NCI-H146 (cell line): Measurements from ENCODE around the gene PTX4.

Experiments
- DNase-seq: peaks from one replicate; lab custom pipeline; 2025; lab: John Stamatoyannopoulos, UW

PTX4 gene, protein sequence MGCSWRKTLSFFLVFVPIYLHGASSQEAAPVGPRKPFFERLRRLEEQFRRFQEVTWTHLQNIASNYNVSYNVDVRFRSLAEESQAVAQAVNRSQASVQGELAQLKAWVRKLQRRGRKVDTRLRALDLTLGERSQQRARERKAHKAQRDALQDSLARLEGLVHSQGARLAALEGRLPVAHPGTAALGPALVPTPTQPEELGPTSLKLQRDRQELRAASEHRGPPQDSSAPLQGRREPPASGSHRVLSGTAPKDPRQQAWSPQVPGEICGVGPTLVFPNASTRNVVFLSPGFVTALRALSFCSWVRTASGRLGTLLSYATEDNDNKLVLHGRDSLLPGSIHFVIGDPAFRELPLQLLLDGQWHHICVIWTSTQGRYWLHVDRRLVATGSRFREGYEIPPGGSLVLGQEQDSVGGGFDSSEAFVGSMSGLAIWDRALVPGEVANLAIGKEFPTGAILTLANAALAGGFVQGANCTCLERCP

DNA sequence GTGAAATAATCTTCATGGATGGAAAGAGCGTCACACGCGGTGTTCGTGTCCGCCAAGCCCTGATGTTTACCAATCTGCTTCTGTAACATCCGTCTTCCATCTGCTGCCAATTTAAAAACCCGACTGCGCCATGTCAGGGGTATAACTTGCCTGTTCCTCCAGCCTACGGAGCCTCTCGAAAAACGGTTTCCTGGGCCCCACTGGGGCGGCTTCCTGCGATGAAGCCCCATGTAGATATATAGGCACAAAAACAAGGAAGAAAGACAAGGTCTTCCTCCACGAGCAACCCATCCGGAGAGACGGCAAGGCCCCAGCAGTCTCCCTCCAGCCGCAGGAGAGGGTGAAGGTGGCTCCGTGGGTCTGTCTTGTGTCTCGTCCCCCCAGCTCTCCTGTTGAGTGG lies at the start of gene PTX4:
Gene PTX4, minus strand, starts transcription at position 326 of the 400 bp plus-strand sequence. Its CDS starts 35 bp downstream, at position 291.
- no peak for DNase-seq

DNA sequence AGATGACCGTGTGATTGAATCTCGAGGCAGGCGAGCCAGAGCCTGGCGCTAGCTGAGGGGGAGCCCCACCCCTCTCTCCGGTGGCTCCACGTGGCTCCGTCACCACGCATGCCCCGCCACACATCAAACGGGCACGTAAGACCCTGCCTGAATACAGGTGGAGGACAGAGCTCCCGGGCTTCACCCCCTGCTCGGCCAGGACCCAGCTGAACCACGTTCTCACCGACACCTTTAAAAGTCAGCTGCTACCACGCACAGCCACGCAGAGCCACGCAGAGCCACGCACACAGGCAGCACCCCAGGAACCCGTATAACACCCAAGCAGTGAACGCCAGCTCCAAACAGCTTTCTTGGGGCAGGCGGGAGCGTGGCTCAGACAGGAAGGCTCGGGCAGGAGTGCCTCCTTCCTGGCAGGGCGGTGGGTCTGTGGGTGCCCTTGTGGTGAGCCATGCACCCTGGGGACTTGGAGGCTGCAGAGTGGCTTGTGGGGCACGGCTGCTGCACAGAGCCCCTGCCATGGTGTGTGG lies 49.1 kb upstream of the PTX4 start:
- DNase-seq = no peak

DNA sequence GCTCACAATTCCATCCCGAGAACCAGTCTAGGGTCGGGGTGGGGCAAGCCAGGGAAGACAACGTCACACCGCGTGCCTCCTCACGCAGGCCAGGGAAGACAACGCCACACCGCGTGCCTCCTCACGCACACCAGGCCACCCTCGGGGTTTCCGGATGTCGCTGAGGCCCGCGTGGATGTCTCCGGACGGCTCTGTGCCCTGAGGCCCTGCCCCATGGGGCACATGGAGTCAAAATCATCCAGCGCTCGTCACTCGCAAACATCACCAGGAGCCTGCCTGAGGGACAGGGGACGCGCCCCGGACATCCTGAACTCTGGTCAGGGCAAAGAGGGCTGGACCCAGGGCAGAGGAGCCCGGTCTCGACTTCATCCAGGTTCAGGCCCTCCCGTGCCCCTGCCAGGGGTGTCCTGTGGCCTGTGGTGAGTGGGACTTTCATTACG lies 48.4 kb upstream of the PTX4 start:
- no peak for DNase-seq

DNA sequence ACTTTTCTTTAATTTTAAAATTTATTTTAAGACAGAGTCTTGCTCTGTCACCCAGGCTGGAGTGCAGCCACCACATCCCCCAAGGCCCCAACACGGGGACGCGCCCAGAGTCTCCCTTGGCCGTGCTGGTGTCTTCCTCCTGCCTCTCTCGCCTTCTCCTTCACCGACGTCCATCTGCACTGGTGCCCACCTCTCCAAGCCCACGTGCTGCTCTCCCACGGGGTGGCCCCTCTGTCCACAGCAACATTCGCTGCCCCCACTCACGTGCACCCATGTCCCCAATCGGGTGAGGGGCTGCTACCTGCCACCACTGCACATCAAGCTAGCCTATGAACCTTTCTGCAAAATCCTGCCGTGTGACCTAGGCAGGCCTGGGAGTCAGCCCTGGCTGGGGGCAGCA lies 47.9 kb upstream of the PTX4 start:
- DNase-seq = no peak

DNA sequence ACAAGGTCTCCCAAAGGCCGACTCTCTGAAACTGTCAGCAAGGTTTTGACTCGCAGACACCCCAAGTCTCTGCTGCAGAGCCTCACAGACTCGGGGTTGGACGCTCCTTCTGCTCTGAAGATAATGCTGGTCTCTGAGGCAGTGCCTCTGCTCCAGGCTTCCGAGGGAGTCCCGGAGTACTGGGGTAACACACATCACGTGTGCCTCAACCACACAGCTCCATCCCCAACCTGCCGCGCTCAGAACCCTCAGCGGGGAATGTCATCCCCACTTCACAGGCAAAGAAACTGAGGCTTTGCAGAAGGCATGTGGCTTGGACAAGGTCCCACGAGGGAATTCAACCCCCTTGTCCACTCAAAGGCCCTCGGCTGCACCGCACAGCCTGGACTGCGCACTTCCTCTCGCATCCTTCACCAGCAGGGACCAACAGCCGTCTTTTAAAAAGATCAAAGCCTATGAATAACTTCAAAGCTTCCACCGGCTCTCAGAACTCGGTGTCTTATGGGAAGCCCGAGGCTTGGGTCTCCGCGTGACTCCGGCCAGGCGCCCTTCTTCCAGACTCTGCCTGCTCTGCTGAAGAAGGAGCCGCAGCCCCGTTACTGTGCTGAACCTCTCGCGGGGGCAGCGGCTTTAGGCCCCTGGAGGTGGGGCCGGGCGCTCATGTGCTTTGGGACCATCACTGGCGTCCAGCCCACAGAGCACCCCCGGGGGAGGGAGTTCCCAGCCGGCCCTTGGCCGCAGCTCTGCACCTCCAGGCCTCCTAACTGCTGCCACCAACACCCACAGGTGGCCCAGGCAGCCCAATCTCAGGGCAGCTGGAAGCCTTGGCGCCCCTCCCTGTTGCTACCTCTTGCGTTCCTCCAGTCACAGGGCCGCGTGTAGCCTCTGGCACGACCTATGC lies 46.9 kb upstream of the PTX4 start:
- no peak for DNase-seq

DNA sequence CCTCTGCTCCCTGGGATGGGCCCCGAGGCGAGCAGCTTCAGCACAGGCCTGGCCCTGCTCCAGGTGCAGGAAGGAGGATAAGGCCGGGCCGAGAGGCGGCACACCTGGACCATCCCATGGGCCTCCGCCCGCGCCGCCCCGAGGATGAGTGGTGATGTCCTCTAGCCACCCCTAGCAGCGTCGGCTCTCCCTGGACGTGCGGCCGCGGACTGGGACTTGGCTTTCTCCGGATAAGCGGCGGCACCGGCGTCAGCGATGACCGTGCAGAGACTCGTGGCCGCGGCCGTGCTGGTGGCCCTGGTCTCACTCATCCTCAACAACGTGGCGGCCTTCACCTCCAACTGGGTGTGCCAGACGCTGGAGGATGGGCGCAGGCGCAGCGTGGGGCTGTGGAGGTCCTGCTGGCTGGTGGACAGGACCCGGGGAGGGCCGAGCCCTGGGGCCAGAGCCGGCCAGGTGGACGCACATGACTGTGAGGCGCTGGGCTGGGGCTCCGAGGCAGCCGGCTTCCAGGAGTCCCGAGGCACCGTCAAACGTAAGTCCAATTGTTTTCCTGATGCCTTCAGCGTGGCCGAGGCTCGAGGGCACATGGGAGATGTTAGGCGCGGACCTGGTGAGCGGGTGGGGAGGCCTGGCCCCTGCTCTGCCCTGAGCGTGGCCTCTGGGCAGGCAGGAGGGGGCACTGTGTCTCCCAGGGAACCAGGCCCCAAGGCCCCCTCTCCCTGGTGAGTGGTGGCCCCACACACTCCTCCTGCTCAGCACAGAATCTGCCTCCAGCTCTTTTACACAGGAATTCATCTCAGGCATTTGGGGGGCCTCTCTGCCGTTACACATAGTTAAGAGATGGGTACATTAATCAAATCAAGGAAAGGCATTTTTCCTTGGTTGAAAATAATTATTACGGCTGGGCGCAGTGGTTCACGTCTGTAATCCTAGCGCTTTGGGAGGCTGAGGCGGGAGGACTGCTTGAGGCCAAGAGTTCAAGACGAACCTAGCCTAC lies 45.6 kb upstream of the PTX4 start:
- no peak for DNase-seq

DNA sequence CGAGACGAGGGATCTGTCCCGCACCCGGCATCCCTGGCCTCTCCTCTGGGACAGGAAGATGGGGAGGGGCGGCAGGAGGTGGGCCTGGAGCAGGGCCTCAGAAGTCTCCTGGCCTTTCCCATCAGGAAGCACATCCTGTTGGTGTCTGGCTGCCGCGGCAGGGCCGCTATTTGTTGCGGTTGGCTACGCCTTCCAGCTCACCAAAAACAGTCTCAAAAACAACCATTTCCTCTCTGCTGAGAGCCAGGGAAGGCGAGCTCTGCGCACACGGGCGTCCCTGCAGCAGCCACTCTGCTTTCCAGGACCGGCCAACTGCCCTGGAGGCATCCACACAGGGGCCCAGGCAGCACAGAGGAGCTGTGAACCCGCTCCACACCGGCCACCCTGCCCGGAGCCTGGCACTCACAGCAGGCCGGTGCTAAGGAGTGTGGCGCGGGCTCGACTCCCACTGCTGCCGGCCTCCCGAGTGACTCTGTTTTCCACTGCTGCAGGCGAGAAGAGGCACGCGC lies 44.8 kb upstream of the PTX4 start, which contains the start of gene TMEM204:
Gene TMEM204, plus strand, starts transcription at position 224 of the 509 bp plus-strand sequence. CDS start 610 bp downstream, outside the sequence.
- DNase-seq = no peak

DNA sequence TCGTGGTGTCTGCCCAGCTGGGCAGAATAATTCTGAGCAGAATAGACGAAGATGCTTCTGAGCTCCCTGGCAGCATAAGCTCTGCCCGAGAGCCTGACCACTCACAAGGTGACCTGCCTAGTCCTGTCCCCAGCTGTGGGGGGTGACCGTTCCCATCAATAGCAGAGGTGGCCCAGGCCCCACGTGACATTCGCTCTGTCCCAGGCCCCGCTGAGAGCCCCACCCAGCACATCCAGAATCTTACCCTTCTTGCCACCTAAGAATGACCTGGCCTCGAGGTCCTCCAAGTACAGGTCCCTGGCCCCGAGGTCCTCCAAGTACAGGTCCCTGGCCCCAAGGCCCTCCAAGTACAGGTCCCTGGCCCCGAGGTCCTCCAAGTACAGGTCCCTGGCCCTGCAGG lies 44.0 kb upstream of the PTX4 start:
- DNase-seq = no peak

DNA sequence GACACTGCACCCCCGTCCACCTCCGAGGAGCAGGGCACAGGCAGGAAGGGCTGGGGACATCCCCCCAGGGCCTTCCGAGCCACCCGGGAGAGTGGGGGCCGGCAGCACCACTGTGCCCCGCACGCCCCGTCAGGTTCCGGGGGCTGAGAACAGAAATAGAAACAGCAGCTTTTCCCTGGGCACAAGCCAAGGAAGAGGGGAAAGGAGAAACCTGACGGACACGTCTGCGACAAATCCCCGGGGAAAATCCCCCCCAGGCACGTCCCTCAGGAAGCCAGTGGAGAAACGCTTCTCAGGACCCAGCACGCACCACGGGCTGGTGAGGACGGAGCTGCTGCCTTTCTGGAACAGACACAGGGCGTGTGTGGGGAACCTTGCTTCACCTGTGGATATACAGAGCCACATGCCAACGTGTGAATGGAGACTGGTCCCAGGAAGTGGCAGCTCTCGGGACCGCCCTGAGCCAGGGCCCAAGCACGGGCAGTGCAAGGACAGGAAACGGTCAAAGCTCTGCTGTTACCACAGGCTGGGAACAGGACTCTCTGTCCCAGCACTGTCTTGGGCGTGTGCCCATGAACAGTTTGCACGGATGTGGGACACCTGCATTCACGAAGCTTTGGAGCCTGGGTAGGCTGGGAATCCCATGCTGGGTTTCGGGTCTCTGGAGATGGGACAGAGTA lies 43.5 kb upstream of the PTX4 start:
- no peak for DNase-seq

DNA sequence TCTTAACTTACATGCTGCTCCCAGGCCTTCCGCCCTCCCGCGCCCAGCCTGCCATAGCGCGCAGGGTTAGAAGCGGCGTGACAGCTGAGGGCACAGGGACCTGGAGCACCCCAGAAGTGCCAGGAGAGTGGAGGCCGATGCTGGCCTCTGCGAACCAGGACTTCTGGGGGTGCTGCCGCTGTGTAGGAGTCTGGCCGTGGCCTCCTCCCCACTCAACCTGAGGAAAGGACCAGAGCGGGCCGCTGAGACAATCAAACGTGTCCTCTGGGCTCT lies 42.8 kb upstream of the PTX4 start:
- no peak for DNase-seq

DNA sequence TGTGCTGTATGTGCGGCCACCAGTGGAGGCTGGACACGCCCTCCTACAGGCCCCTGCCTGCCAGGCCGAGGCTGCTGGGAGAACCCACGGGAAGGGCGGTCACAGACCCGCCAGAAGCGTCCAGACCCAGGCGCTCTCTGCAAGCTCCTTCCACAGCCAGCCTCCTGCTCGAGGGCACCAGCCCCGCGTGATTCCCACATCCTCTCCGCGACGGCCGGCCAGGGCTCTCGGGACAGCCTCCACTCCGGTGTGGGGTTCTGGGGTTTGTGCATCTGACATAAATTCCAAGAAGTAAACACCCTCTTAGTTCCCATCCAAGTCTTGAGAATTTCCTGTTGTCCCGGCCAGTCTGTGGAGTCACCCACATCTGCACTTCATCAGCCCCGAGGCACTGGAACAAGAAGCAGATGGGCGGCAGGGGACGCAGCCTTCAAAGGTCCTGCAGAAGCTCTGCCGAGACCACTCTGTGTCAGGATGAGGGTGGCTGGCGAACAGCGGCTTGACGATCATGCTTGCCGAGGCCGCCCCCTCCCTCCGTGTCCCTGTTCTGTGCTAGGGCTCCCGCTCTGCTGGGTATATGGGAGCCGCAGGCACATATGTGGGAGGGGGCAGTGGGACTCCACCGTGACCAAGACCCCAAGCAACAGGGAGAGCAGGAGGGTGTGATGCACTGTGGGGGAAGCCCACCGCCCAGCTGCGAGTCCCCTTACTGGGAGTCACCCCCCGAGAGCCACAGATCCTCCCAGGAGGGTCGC lies 42.3 kb upstream of the PTX4 start:
- no peak for DNase-seq

DNA sequence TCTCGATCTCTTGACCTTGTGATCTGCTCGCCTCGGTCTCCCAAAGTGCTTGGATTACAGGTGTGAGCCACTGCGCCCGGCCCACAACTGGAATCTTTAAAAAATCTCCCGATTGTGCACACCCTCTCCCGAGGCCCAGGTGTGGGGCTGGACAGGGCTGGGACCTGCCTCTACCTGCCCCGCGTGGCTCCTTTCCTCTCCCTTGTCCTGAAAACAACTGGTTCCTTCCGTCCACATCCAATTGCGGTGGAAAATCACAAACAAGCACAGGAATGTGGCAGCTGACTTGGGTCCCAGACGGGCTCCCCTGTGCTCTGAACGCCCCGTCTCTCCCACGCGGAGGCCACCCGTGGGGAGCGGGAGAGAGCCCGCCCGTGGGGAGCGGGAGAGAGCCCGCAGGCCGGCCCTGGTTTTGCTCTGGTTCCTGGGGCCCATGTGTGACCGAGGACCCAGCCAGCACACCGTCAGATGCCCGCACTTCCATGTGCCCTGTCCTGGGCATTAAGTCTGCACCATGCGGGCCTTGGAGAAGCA lies 41.7 kb upstream of the PTX4 start:
- DNase-seq = no peak

DNA sequence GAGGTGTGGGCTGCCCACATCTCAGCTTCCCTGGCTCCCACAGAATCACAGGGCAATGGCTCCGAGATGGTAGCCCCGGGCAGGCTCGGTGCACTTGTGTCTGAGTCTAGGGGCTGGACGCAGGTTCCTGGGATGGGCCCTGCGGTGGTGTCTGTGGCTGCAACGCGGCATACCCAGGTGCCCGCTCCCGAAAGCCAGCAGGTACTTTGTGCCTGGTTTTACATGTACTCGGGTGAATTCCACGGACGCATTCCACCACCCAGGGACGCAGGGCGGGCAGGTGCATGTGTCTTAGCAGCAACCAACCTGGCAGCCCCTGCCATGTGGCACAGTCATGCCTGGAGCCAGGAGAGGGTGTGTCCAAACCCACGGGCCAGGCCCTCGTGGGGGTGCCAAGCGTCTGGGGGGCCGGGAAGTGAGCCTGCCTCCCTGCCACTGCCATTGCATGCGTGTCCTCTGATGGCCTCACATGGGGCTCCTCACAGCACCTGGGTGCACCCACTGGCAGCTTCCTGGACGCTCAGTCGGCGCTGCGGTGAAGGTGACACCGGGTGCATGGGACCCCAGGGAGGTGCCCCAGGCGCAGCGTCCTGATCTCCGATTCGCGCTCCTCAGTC lies 40.3 kb upstream of the PTX4 start:
- DNase-seq = no peak

DNA sequence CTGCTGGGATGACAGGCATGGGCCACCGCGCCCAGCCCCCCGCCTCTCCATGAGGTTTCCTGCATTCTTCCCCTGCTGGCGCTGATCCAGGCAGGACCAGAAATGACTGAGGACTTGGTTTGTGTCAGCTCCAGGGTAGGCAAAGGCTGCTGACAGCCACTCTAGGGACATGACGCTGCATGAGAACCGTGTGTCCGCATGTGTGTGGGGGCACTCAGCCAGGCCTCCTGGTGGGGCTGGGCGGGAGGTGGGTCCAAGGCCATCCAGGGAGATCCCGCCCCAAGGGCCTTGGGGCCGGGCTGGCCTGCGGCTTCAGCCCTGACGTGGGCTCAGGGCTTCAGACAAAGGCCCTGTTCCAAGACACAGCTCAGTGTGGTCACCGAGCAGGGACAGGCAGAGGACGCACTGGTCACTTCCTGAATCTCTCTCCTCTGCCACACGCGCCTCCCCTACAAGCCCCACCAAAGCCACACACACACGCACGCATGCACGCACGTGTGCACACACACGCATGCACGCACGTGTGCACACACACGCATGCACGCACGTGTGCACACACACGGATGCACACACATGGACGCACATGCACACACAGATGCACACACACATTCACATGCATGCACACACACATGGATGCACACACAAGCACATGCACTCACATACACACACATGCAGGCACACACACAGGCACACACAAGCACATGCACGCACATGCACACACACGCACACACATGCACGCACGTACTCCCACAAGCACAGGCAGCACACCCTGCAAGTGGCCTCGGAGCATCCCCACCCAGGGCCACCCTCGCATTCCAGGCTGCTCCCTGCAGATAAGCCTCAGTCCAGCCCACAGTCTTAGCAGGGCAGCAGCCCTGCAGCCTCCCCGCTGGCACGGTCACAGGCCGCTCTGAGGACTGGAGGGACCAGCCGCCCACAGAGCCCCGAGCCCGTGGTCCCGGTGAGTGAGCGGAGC lies 39.4 kb upstream of the PTX4 start:
- DNase-seq = no peak

DNA sequence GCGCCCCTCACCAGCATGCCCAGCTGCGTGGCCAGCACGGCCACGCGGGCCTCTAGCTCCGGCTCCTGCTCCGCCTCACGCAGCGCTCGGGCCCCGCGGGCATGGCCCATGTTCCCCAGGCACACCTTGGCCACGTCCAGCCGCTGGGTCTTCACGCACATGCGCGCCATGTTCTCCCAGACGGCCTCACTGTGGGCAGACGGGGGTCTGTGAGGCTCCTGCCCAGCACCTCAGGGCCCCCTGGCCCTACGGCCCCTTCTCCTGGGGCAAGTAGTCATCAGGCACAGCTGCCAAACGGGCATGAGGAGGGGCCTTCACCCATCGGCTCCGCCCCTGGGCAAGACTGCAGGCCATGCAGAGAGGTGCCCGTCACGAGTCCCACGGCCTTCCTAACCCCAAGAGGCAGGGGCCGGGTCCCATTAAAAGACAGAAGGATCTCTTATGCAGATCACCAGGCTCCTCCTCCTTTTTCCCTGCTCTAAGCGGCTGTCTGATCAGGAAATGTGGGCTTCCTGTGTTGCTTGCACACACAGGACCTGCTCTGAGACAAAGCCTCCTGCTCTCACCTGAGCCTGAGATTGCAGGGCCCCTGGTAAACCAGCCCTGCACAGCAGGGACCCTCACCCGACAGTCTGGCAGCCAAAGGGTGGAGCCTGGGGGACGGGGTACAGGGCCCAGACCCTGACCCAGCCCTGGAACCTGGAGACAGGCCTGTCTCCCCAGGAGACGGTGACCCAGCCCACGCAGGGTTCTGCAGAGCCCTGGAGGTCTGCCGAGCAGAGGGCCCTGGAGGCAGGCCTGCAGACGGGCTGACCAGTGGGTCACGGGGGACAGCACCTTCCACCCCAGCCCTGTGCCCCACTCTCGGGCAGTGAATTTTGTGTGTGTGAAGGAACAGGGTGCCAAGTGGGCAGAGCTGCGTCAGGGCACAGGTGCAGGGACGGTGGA lies 38.1 kb upstream of the PTX4 start:
- no peak for DNase-seq

DNA sequence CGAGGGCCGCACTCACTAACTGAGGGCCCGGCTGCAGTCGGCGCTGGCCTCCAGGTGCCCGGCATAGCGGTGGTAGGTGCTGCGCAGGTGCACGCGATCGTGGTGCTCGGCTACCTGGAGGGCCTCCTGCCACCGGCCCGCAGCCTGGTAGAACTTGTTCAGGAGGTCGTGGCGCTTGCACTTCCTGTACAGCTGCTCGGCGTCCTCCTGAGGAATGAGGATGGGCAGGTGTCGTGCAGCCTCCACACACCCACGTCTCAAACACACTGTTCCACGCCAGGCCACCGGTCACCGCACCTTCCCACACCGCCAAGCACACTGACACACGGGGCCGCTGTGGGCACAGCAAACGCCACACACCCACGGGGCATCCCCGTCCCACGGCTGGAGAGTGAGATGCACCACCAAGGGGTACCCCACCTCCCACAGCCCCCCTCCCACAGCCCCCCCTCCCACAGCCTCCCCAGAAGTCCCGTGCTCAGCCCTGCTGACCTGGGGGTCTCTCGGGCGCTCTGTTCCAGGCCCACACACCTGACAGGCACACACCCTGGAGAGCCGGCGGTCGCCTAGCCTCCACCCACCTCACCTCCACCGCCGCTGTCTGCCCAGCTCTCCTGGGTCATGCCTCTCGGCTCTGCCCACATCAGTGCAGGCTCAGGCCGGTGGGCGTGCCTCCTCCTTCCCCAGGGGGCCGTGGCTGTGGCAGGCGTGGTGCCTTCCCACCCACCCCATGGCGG lies 37.3 kb upstream of the PTX4 start:
- no peak for DNase-seq
